Astrocyte of the cerebellum (primary cell): ENCODE results near the gene VPS54.

Source experiments
- DNase-seq: peaks from one replicate; pipeline ENCODE4 v3.0.0-alpha.2; 2011; ENCODE audit warnings: low read depth
- H3K4me3 ChIP-seq: 2 replicates; pipeline ENCODE4 v1.5.1; 2011; ENCODE audit warnings: mild to moderate bottlenecking, low read depth, low read length, moderate library complexity
- CTCF ChIP-seq: IDR thresholded peaks from 2 replicates; pipeline ENCODE4 v1.5.1; 2012; ENCODE audit warnings: low read length, low read depth, moderate library complexity, mild to moderate bottlenecking; ENCODE audit errors: missing control alignments
- in situ Hi-C: cut with HindIII; loops from 2 replicates; pipeline ENCODE4 v1.10.0; 2017; ENCODE audit warnings: low sequenced_read_pairs

VPS54 gene

GRCh38 chr2:63984606-63985359 lies 34.4 kb downstream of the VPS54 start:
- in situ Hi-C loops, result no loop called here
- no peak for TF ChIP-seq CTCF
- no peak overlapping the region for H3K4me3 ChIP-seq
- no peak for DNase-seq

GRCh38 chr2:63983986-63984605 lies 35.1 kb downstream of the VPS54 start:
- H3K4me3 ChIP-seq, result no peak overlapping the region
- DNase-seq, result no peak
- TF ChIP-seq CTCF, result no peak
- in situ Hi-C loops, result no loop called here

GRCh38 chr2:63982335-63982734 lies 36.9 kb downstream of the VPS54 start:
- DNase-seq, result no peak
- H3K4me3 ChIP-seq, result no peak overlapping the region
- in situ Hi-C loops, result no loop called here
- TF ChIP-seq CTCF, result no peak

- in situ Hi-C loops, result no loop called here
- TF ChIP-seq CTCF, result no peak
These were observed 37.5 kb downstream of the VPS54 start for GRCh38 chr2:63981702-63982103.

GRCh38 chr2:63980794-63981193 lies 38.4 kb downstream of the VPS54 start:
- in situ Hi-C loops, result no loop called here
- no peak overlapping the region for H3K4me3 ChIP-seq
- TF ChIP-seq CTCF, result no peak
- DNase-seq, result no peak

More at GRCh38 chr2:63981702-63982103, 37.5 kb downstream of the VPS54 start:
- DNase-seq, result no peak
- H3K4me3 ChIP-seq, result no peak overlapping the region

- H3K4me3 ChIP-seq, result no peak overlapping the region
- in situ Hi-C loops, result no loop called here
- no peak for DNase-seq
- no peak for TF ChIP-seq CTCF
These were observed 41.3 kb downstream of the VPS54 start for GRCh38 chr2:63977904-63978303.
